ENCODE measurements around the gene USP26.

Gene USP26, protein sequence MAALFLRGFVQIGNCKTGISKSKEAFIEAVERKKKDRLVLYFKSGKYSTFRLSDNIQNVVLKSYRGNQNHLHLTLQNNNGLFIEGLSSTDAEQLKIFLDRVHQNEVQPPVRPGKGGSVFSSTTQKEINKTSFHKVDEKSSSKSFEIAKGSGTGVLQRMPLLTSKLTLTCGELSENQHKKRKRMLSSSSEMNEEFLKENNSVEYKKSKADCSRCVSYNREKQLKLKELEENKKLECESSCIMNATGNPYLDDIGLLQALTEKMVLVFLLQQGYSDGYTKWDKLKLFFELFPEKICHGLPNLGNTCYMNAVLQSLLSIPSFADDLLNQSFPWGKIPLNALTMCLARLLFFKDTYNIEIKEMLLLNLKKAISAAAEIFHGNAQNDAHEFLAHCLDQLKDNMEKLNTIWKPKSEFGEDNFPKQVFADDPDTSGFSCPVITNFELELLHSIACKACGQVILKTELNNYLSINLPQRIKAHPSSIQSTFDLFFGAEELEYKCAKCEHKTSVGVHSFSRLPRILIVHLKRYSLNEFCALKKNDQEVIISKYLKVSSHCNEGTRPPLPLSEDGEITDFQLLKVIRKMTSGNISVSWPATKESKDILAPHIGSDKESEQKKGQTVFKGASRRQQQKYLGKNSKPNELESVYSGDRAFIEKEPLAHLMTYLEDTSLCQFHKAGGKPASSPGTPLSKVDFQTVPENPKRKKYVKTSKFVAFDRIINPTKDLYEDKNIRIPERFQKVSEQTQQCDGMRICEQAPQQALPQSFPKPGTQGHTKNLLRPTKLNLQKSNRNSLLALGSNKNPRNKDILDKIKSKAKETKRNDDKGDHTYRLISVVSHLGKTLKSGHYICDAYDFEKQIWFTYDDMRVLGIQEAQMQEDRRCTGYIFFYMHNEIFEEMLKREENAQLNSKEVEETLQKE

DNA sequence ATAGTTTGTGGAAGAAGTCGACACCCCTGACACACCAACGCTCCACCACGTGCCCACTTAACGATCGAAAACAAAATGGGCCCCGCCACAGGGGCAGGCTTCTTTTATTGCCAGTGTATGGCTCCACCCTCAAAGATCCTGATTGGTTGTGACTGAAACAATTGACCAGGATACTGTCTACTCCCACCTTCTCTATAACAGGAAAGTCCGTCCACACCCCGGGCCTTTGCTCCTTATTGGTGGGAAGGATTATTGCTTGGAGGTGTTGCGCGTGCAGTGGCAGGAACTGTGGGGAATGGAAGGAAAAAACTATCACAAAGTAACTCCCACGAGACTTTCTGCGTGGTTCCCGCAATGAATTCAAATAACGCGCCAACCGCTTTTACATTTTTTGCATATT, at the start of gene USP26:
Gene USP26, minus strand, starts transcription at position 79 of the 400 bp plus-strand sequence. CDS start 68,889 bp downstream, outside the sequence.
- TF ChIP-seq, protein P1, sequence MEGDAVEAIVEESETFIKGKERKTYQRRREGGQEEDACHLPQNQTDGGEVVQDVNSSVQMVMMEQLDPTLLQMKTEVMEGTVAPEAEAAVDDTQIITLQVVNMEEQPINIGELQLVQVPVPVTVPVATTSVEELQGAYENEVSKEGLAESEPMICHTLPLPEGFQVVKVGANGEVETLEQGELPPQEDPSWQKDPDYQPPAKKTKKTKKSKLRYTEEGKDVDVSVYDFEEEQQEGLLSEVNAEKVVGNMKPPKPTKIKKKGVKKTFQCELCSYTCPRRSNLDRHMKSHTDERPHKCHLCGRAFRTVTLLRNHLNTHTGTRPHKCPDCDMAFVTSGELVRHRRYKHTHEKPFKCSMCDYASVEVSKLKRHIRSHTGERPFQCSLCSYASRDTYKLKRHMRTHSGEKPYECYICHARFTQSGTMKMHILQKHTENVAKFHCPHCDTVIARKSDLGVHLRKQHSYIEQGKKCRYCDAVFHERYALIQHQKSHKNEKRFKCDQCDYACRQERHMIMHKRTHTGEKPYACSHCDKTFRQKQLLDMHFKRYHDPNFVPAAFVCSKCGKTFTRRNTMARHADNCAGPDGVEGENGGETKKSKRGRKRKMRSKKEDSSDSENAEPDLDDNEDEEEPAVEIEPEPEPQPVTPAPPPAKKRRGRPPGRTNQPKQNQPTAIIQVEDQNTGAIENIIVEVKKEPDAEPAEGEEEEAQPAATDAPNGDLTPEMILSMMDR (IDR thresholded peaks at IDR 0.05; ENCODE audit: extremely low read depth, missing control alignments), result no peak

DNA sequence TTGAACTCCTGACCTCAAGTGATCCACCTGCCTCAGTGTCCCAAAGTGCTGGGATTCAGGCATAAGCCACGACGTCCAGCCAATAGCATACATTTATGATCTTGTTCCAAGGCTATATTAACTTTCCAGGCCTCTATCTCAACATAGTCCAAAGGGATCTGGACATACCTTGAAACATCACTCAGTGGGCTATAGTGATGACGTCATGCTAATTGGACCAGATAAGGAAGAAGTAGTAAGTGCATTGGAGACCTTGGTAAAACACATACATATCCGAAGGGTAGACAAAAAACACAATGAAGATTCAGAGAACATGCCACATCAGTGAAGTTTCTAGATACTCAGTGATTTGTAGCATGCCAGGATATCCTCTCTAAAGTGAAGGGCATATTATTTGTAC, 37.4 kb upstream of the USP26 start:
- TF ChIP-seq, protein P1 (IDR thresholded peaks at IDR 0.05; ENCODE audit: extremely low read depth, missing control alignments), result no peak
- DNase-seq (ENCODE audit: low spot score), result no peak

More for the DNA sequence above, at the start of gene USP26:
- no peak for DNase-seq (ENCODE audit: low spot score)

DNA sequence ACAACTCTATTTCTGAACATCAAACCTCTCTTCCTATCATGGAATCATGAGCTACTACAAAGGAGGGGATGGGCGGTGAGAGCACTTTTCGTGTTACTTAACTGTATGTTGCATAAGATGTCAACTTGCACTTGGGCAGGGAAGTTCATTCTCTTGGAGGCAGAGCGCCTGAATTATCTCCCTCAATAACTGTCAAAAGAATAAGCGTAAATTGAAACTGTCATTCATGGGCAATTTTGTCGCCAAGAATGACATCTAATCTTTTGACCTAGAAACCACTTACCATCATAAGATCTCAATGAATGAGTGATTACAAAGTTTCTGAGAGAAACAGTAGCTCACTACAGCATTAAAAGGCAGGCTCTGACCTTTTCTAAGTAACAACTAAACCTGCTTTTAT, 23.5 kb upstream of the USP26 start:
- TF ChIP-seq, protein P1 (IDR thresholded peaks at IDR 0.05; ENCODE audit: extremely low read depth, missing control alignments), result no peak

DNA sequence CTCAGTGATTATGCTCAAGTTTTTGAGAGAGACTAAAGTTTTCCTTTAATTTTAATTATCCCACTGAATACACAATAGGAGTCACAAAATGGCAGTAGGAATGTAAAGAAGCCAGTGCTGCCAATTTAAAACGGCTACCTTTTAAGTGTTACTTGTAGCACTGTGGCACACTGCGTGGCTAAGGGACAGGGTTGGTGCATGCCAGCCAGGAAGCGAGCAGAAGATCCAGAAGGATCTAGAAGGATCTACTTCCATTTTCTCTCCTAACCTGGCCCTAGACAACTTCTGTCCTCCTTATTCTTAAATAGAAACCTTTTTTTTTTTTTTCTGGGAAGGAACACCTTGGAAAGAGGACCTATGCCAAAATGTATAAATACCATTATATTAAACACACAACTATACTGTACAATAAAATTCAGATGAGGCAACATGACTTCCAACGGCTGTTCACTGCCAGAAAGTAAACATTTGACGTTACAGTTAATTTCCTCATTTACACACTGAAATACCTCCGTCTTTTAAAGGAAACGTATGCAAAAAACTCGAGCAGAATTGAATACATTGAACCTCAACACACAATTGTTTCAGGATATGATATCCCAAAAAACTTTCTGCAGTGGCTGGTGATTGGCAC, 2.7 kb downstream of the USP26 start:
- TF ChIP-seq, protein P1 (IDR thresholded peaks at IDR 0.05; ENCODE audit: extremely low read depth, missing control alignments), result no peak
- no peak for DNase-seq (ENCODE audit: low spot score)

More for the DNA sequence above, 23.5 kb upstream of the USP26 start:
- no peak for DNase-seq (ENCODE audit: low spot score)

DNA sequence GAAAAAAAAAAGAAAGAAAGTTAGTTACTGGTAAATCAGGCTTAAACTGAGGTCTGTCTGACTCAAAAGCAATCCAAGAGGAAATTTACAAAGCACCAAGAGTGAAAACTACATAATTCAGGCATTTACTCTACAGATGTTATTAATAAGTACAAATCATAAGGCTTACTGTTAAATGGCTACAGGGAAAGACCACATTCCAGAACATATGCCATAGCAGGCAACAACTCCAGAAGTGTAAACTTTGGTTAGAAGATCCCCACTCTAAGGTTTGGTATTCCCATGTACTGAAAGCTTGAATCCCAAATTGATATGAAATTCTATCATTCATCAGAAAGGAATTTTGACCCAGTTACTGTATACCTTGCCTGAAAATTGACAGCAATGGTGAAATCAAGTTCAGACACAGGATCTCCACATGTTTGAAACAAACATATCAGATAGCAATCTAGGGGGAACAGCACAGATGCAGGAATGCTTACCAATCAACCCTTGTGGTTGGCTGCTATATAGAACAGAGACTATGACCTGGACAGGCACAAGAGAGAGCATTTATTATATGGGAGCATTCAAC, 6.6 kb downstream of the USP26 start:
- TF ChIP-seq, protein P1 (IDR thresholded peaks at IDR 0.05; ENCODE audit: extremely low read depth, missing control alignments), result no peak
- DNase-seq (ENCODE audit: low spot score), result no peak

DNA sequence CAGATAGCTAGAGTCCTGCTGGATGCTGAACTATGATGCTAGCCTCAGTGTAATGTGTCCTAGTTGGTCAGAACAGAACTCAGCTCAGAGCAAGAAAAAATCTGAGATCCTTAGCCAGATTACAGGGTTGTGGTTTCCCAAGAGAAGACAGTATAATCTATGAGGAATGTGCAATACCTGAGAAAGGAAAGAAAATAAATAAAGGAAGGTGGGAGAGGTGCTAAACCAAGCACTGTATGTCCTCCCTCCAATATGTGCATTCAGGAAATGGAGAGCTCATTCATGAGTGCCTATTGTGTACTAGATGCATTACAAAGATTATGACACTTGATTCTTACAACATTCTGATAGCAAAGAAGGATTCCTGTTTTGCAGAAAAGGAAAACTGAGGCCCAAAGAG, 7.5 kb downstream of the USP26 start:
- TF ChIP-seq, protein P1 (IDR thresholded peaks at IDR 0.05; ENCODE audit: extremely low read depth, missing control alignments), result no peak
- no peak for DNase-seq (ENCODE audit: low spot score)
